Right lobe of liver (tissue), 6 donors: ENCODE results near the gene SH3RF3. TPM values are rescaled to one million over a fixed set of nuclear protein-coding genes. Genes with fewer than 3 reads are reported as not detected.

ENCODE experiments used
- ATAC-seq, 4 donors: fragments of 200-7000 bp; cut with Tn5 transposase; one replicate each; pipeline ENCODE4 v1.9.1; 2020; ENCODE audit warnings: mild to moderate bottlenecking in 4 of 4, moderate library complexity in 4 of 4
- DNase-seq, 3 donors: peaks; one replicate each; pipeline ENCODE4 v3.0.0-alpha.2; 2020
- H3K27ac ChIP-seq, 3 donors: fragments of 200-600 bp; one replicate each; pipeline ENCODE4 v1.8.0; 2022
- H3K27me3 ChIP-seq, 2 donors: fragments of 200-600 bp; one replicate each; pipeline ENCODE4 v1.8.0; 2022
- H3K36me3 ChIP-seq, 4 donors: fragments of 200-600 bp; sonication (generic) in 1 of 4; one replicate each; pipeline versions ENCODE4 v1.5.1 to v1.8.0; 2017 to 2022; ENCODE audit warnings: control low read depth in 1 of 4
- H3K4me1 ChIP-seq, 4 donors: fragments of 200-600 bp; sonication (generic) in 1 of 4; one replicate each; pipeline versions ENCODE4 v1.5.1 to v1.8.0; 2017 to 2022; ENCODE audit warnings: control low read depth in 1 of 4
- H3K4me3 ChIP-seq, 3 donors: fragments of 200-600 bp; one replicate each; pipeline ENCODE4 v1.8.0; 2022
- H3K9me3 ChIP-seq, 4 donors: fragments of 200-600 bp; sonication (generic) in 1 of 4; one replicate each; pipeline versions ENCODE4 v1.5.1 to v1.8.0; 2017 to 2022; ENCODE audit warnings: control low read depth in 1 of 4
- POLR2A ChIP-seq: fragments of 450-650 bp; IDR thresholded peaks from one replicate; pipeline ENCODE4 v1.6.1; 2017; ENCODE audit warnings: antibody characterized with exemption, mild to moderate bottlenecking
- WGBS: methylation state at CpG from one replicate; pipeline ENCODE4 v1.1.6; 2018; ENCODE audit warnings: low coverage, low lambda C conversion rate; ENCODE audit not compliant: insufficient coverage; ENCODE audit errors: missing lambda C conversion rate; 5-methylcytosine and 5-hydroxymethylcytosine counted together
- intact Hi-C, 2 donors: fragments of 100-400 bp; cut with DNase I; formaldehyde crosslinking; loops; one replicate each; pipeline versions ENCODE4 v1.11.2 to v1.14.1; 2022
- total RNA-seq, 6 experiments: library from RNA; depleted of rRNA in 2 of 6; stranded (reverse); fragments of >200 nt in 2 of 6; fragmentation: NEBNext Ultra II Directional in 3 of 6; extraction: Animal tissue kit (Norgen Biotek cat#: 25700) in 3 of 6; gene quantifications; one replicate each; pipeline versions ENCODE4 v1.1.0 to v1.2.4, GENCODE V29; 2016 to 2023
- TF ChIP-seq, protein P1 (sequence below), 4 donors: fragments of 200-600 bp in 3 of 4; fragments of 450-650 bp in 1 of 4; IDR thresholded peaks; one replicate each; pipeline versions ENCODE4 v1.5.1 to v1.8.0; 2016 to 2022; ENCODE audit warnings: antibody characterized with exemption in 4 of 4, mild to moderate bottlenecking in 2 of 4
- donor health status: DM: no; HTN: yes; CAD: no.
- donor health status: DM: no; HTN: no; CAD: no.
- donor health status: DM: no; HTN: no; CAD: no.
- donor health status: DM: no; HTN: yes; CAD: no.
- donor health status: DM: no; HTN: yes; CAD: no.

The SH3RF3 gene
- total RNA-seq, 6 experiments from 2014 or later: 0.68 to 1.6 (median 1.2) TPM

DNA sequence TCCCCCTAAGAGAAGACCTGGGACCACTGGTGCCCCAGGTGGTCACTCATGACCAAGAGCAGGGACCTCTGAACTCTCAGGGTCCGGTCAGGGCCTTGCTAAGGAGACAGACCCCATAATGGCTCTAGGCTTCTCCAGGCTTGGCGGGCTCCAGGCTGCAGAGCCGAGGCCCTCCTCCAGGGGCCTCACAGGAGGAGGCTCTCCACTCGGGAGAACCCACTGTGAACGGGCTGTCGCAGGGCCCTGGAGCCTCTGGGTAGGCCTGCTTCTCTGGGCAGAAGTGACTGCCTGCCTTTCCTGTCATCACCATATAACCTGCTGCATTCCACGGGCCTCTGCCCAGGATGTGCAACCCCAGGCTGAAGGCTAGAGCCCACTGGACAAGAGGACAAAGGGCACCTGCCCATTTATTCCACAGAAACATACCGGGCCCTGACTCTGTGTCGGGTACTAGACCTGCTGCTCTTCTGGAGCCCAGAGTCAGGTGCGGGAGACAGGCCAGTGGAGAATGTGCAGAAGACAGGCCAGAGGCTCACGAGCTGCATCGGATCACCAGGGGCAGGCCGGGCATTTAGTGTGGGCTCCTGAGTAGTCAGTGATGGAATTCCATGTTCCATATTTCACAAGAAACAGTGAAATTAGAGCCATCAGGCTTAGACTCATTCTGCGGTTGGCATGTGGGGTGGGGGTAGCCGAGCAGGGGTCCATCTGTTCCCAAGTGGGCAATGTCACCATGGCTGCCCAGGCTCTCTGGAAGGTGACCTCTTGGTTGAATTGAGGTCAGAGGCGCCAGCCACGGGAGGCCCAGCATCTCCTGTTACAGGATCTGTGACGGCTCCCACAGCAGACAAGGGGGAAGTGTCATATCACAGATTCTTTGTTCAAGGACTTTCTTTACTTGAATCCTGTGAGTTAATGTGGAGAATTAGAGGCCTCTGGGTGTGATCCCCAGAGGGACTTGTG lies 220.8 kb downstream of the SH3RF3 start:
- no peak for TF ChIP-seq POLR2A
- ATAC-seq (peak in 1 of 4 donors; percentile 23), DNase-seq (peak in 1 of 3 donors; percentile 31)
- Histone ChIP-seq H3K27ac (no peak overlapping the region), H3K27me3 (no peaks in the 10 kb centered on the region), H3K4me1 (no peaks in the 10 kb centered on the region), H3K36me3 (no peaks in the 10 kb centered on the region), H3K4me3 (no peak overlapping the region), H3K9me3 (no peaks in the 10 kb centered on the region)
- WGBS: 69% methylated on average over 6 of the region's 18 CpGs
- intact Hi-C loops: no loop called here

- H3K9me3 ChIP-seq: no peaks in the 10 kb centered on the region
- H3K27me3 ChIP-seq: no peaks in the 10 kb centered on the region
- no peak for TF ChIP-seq POLR2A
- TF ChIP-seq, protein P1, sequence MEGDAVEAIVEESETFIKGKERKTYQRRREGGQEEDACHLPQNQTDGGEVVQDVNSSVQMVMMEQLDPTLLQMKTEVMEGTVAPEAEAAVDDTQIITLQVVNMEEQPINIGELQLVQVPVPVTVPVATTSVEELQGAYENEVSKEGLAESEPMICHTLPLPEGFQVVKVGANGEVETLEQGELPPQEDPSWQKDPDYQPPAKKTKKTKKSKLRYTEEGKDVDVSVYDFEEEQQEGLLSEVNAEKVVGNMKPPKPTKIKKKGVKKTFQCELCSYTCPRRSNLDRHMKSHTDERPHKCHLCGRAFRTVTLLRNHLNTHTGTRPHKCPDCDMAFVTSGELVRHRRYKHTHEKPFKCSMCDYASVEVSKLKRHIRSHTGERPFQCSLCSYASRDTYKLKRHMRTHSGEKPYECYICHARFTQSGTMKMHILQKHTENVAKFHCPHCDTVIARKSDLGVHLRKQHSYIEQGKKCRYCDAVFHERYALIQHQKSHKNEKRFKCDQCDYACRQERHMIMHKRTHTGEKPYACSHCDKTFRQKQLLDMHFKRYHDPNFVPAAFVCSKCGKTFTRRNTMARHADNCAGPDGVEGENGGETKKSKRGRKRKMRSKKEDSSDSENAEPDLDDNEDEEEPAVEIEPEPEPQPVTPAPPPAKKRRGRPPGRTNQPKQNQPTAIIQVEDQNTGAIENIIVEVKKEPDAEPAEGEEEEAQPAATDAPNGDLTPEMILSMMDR (IDR thresholded peaks at IDR 0.05): no peak
- DNase-seq (peak in 1 of 3 donors; percentile 26), ATAC-seq (no peak)
- no peak overlapping the region for H3K4me3 ChIP-seq
- H3K36me3 ChIP-seq: no peaks in the 10 kb centered on the region
- WGBS: 59% methylated on average over 6 of the region's 8 CpGs
- H3K27ac ChIP-seq: no peak overlapping the region
- intact Hi-C loops: no loop called here
- no peaks in the 10 kb centered on the region for H3K4me1 ChIP-seq
Measured at GRCh38 chr2:109350526-109350925, 221.5 kb downstream of the SH3RF3 start.

DNA sequence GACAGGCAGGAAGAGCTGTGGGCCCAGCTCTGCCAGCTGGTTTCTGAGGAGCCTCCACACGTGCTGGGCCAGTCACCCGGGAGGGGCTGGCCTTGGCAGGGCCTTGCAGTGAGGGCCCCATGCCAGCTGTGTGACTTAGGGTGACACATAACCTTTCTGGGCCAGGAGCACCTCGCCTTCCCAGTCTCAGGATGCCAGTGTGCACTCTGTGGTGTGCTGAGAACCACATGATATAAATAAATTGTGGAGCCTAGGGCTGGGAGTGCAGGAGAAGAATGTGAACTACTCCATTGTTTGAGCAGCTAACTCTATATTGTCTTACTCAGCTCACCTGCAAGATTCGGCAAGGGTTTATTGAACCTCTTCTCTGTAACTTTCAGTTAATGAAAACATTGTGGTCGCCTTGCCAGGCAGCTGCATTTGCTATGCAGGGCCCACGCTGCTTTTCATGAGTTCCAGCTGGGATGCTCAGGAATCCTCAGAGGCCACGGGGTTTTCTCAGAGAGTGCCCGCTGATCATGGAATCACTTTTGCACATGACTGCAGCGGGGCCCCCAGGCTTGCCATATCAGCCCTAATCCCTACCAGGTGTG lies 222.3 kb downstream of the SH3RF3 start:
- WGBS: 57% methylated on average over 8 of the region's 9 CpGs
- H3K27ac ChIP-seq: no peak overlapping the region
- ATAC-seq: no peak
- intact Hi-C loops: no loop called here
- peak in 1 of 3 donors; percentile 42 for DNase-seq
- no peak overlapping the region for H3K4me3 ChIP-seq
- H3K36me3 ChIP-seq: no peaks in the 10 kb centered on the region
- H3K4me1 ChIP-seq: no peaks in the 10 kb centered on the region
- H3K27me3 ChIP-seq: no peaks in the 10 kb centered on the region
- TF ChIP-seq, protein P1 (IDR thresholded peaks at IDR 0.05): no peak
- TF ChIP-seq POLR2A: no peak
- H3K9me3 ChIP-seq: no peaks in the 10 kb centered on the region

DNA sequence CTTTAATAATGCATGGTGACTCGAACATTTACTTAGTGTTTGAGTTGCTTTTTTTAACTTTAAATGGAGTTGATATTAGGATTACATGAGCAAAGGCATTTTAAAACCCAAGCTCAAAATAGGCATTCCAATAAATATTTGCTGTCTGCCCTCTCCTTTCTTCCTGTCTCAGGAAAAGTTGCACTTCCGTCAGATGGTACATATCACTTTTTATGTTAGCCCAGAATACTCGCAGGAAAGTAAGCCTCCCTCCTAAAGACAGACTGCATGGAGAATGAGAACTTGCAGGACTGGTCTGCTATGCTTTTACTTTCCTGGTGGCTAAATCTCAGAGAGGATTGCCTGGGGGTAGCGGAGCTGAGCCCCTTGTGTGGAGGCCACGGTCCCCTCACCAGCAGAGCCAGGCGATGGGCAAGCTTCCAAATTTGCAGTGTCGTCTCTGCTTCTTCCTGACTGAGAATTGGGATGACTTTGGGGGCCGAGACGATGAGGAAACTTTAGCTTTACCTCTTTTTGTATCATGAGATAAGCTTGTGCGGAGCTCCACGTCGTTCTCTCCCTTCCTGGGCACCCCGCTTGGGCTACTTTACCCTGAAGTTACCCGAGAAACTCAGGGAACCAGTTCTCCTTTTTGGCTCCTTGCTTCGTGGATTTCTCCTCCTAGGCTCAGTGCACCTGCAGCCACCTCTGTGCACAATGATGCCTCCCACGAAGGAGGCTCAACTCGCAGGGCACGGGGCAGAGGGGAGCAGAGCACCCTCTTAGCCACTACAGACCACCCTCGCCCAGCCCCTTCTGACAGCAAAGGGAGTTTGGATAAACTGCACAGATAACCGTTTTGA lies 223.3 kb downstream of the SH3RF3 start:
- H3K27ac ChIP-seq: no peak overlapping the region
- no peaks in the 10 kb centered on the region for H3K9me3 ChIP-seq
- DNase-seq (peak in 1 of 3 donors; percentile 33), ATAC-seq (no peak)
- no peak overlapping the region for H3K4me3 ChIP-seq
- H3K36me3 ChIP-seq: no peaks in the 10 kb centered on the region
- intact Hi-C loops: no loop called here
- no peaks in the 10 kb centered on the region for H3K27me3 ChIP-seq
- TF ChIP-seq POLR2A: no peak
- TF ChIP-seq, protein P1 (IDR thresholded peaks at IDR 0.05): no peak
- H3K4me1 ChIP-seq: no peaks in the 10 kb centered on the region
- WGBS: 51% methylated on average over 14 of the region's 20 CpGs
